K562 (cell line): ENCODE data around the gene ARHGAP24. TPM values are rescaled to one million over a fixed set of nuclear protein-coding genes. Genes with fewer than 3 reads are reported as not detected.

Experiments
- ASH1L ChIP-seq: fragments of 450-650 bp; IDR thresholded peaks from 2 replicates; pipeline ENCODE4 v1.6.1; 2018; ENCODE audit warnings: borderline replicate concordance, mild to moderate bottlenecking, low read depth; ENCODE audit not compliant: partially characterized antibody
- FOXA3 ChIP-seq, 2 experiments: fragments of 450-650 bp in 1 of 2; sonication (generic) in 1 of 2; formaldehyde crosslinking; IDR thresholded peaks in 1 of 2; conservative IDR thresholded peaks in 1 of 2; 2 replicates each; pipeline versions ENCODE4 v1.4.0 to v1.8.0; 2020 to 2022; ENCODE audit warnings: mild to moderate bottlenecking in 2 of 2, missing genetic modification reagents in 1 of 2
- FOXM1 ChIP-seq, 2 experiments: fragments of 450-650 bp in 1 of 2; sonication (generic) in 1 of 2; formaldehyde crosslinking in 1 of 2; IDR thresholded peaks; 2 replicates each; pipeline versions ENCODE4 v1.6.1 to v1.9.0; 2017 to 2022; ENCODE audit warnings: low read depth in 2 of 2, mild to moderate bottlenecking in 2 of 2, missing genetic modification reagents in 1 of 2, moderate library complexity in 1 of 2
- HNRNPUL1 ChIP-seq: fragments of 200-400 bp; formaldehyde crosslinking; IDR thresholded peaks from 2 replicates; pipeline ENCODE4 v1.6.1; 2017; ENCODE audit warnings: low read length
- KDM1A ChIP-seq, 2 experiments: fragments of 450-650 bp; IDR thresholded peaks; 2 replicates each; pipeline ENCODE4 v1.6.1; 2016; ENCODE audit warnings: mild to moderate bottlenecking in 2 of 2
- KLF6 ChIP-seq: fragments of 250-450 bp; sonication (Bioruptor Pico); IDR thresholded peaks from 2 replicates; pipeline ENCODE4 v1.4.0; 2020; ENCODE audit warnings: mild to moderate bottlenecking, moderate library complexity, borderline replicate concordance
- MAZ ChIP-seq, 2 experiments: fragments of 450-650 bp in 1 of 2; sonication (generic) in 1 of 2; formaldehyde crosslinking; IDR thresholded peaks in 1 of 2; conservative IDR thresholded peaks in 1 of 2; 2 replicates each; pipeline versions ENCODE4 v1.4.0 to v1.5.0; 2020; ENCODE audit warnings: mild to moderate bottlenecking in 1 of 2, missing genetic modification reagents in 1 of 2
- MITF ChIP-seq: IDR thresholded peaks from 2 replicates; pipeline ENCODE4 v1.6.1; 2014; ENCODE audit warnings: antibody characterized with exemption
- MTA1 ChIP-seq: fragments of 450-650 bp; IDR thresholded peaks from 2 replicates; pipeline ENCODE4 v1.6.1; 2017; ENCODE audit warnings: borderline replicate concordance
- NR2C1 ChIP-seq, 2 experiments: fragments of 450-650 bp; IDR thresholded peaks; 2 replicates each; pipeline ENCODE4 v1.6.1; 2017; ENCODE audit warnings: mild to moderate bottlenecking in 2 of 2, antibody characterized with exemption in 1 of 2, inconsistent platforms in 1 of 2, missing compliant biosample characterization in 1 of 2, missing genetic modification characterization in 1 of 2
- NR2C2 ChIP-seq, 2 experiments: fragments of 200-800 bp in 1 of 2; sonication (Bioruptor generic) in 1 of 2; sonication (generic) in 1 of 2; formaldehyde crosslinking in 1 of 2; IDR thresholded peaks; 2 replicates each; pipeline versions ENCODE4 v1.6.1 to v1.8.0; 2016 to 2022; ENCODE audit warnings: mild to moderate bottlenecking in 1 of 2, missing compliant biosample characterization in 1 of 2, missing genetic modification characterization in 1 of 2, missing genetic modification reagents in 1 of 2
- OTX1 ChIP-seq: fragments of 450-650 bp; formaldehyde crosslinking; IDR thresholded peaks from 2 replicates; pipeline ENCODE4 v1.4.0; 2022; ENCODE audit warnings: mild to moderate bottlenecking
- PHTF2 ChIP-seq: fragments of 250-450 bp; sonication (Bioruptor Pico); IDR thresholded peaks from 2 replicates; pipeline ENCODE4 v1.5.0; 2021; ENCODE audit warnings: mild to moderate bottlenecking
- POLR2G ChIP-seq: fragments of 200-400 bp; formaldehyde crosslinking; IDR thresholded peaks from 2 replicates; pipeline ENCODE4 v1.6.1; 2017; ENCODE audit warnings: low read depth, mild to moderate bottlenecking, antibody characterized with exemption, low read length, moderate library complexity
- PRMT5 ChIP-seq: sonication (generic); formaldehyde crosslinking; IDR thresholded peaks from 2 replicates; pipeline ENCODE4 v1.5.0; 2020; ENCODE audit warnings: missing genetic modification reagents
- WHSC1 ChIP-seq: IDR thresholded peaks from one replicate; pipeline ENCODE4 v1.6.1; 2012; ENCODE audit warnings: low read length, control low read depth, inconsistent platforms
- ZBTB1 ChIP-seq: sonication (generic); formaldehyde crosslinking; IDR thresholded peaks from 2 replicates; pipeline ENCODE4 v1.8.1; 2023; ENCODE audit warnings: missing genetic modification reagents, low read depth, mild to moderate bottlenecking, borderline replicate concordance
- ZNF408 ChIP-seq: fragments of 250-450 bp; sonication (Bioruptor Pico); IDR thresholded peaks from 2 replicates; pipeline ENCODE4 v1.4.0; 2020; ENCODE audit warnings: low read depth, mild to moderate bottlenecking, moderate library complexity
- ZNF583 ChIP-seq: fragments of 250-450 bp; sonication (Bioruptor Pico); IDR thresholded peaks from 2 replicates; pipeline ENCODE4 v1.4.0; 2020
- ZSCAN32 ChIP-seq: fragments of 450-650 bp; formaldehyde crosslinking; IDR thresholded peaks from 2 replicates; pipeline ENCODE4 v1.4.0; 2020; ENCODE audit warnings: mild to moderate bottlenecking, moderate library complexity
- polyA plus RNA-seq, 8 experiments: library from polyadenylated mRNA; depleted of rRNA in 4 of 8; stranded (reverse) in 5 of 8; unstranded in 3 of 8; fragments of >200 nt; fragmentation: Nextera tagmentation in 2 of 8; fragmentation: Illumina TruSeq in 1 of 8; extraction: Ambion mirVana in 2 of 8; extraction: Trizol in 1 of 8; gene quantifications; 2 replicates each; pipeline versions ENCODE4 v1.2.1 to v1.2.3, GENCODE V29; 2011 to 2014; ENCODE audit warnings: inconsistent platforms in 1 of 8, missing spikeins in 1 of 8
- total RNA-seq, 7 experiments: library from RNA; depleted of rRNA in 6 of 7; stranded (reverse); fragments of >200 nt in 6 of 7; fragmentation: Illumina TruSeq in 2 of 7; extraction: Trizol in 2 of 7; gene quantifications; 2 replicates each; pipeline versions ENCODE4 v1.2.1 to v1.2.3, GENCODE V29; 2011 to 2021; ENCODE audit warnings: low replicate concordance in 1 of 7
- TF ChIP-seq, protein P1 (sequence below): fragments of 250-450 bp; sonication (Bioruptor Pico); IDR thresholded peaks from 2 replicates; pipeline ENCODE4 v1.5.0; 2022; ENCODE audit warnings: mild to moderate bottlenecking
- TF ChIP-seq, protein P2 (sequence below): fragments of 250-450 bp; sonication (Bioruptor Pico); IDR thresholded peaks from 2 replicates; pipeline ENCODE4 v1.5.0; 2021

ARHGAP24 gene
- total and polyA plus RNA-seq, 9 of the 15 experiments (the other 6 are each of a cell fraction or from before 2014, with no cell fraction given): 8.0 to 22.6 (median 14.0) TPM

- TF ChIP-seq, protein P1, sequence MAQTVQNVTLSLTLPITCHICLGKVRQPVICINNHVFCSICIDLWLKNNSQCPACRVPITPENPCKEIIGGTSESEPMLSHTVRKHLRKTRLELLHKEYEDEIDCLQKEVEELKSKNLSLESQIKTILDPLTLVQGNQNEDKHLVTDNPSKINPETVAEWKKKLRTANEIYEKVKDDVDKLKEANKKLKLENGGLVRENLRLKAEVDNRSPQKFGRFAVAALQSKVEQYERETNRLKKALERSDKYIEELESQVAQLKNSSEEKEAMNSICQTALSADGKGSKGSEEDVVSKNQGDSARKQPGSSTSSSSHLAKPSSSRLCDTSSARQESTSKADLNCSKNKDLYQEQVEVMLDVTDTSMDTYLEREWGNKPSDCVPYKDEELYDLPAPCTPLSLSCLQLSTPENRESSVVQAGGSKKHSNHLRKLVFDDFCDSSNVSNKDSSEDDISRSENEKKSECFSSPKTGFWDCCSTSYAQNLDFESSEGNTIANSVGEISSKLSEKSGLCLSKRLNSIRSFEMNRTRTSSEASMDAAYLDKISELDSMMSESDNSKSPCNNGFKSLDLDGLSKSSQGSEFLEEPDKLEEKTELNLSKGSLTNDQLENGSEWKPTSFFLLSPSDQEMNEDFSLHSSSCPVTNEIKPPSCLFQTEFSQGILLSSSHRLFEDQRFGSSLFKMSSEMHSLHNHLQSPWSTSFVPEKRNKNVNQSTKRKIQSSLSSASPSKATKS: no peak
- TF ChIP-seq POLR2G (no peak), ASH1L (no peak), HNRNPUL1 (no peak), ZNF583 (CRISPR knock-in tag) (no peak), ZBTB1 (CRISPR knock-in tag) (no peak), KDM1A (IDR thresholded peaks at IDR 0.05) (peak in 1 of 2 experiments; percentile 10; a peak in 1 of 4 replicates), MAZ (CRISPR knock-in tag; conservative IDR thresholded peaks at IDR 0.05 in 1 of 2, IDR thresholded peaks at IDR 0.05 in 1 of 2) (peak in 1 of 2 experiments; percentile 19; a peak in 1 of 4 replicates), FOXM1 (IDR thresholded peaks at IDR 0.05; ENCODE audit: low read depth) (peak; percentile 67; the same call in 1 of the 2 replicates), FOXM1 (CRISPR knock-in tag; IDR thresholded peaks at IDR 0.05; ENCODE audit: low read depth) (no peak), ZSCAN32 (CRISPR knock-in tag) (no peak), ZNF408 (CRISPR knock-in tag) (no peak), FOXA3 (CRISPR knock-in tag; conservative IDR thresholded peaks at IDR 0.05 in 1 of 2, IDR thresholded peaks at IDR 0.05 in 1 of 2) (no peak), NR2C1 (IDR thresholded peaks at IDR 0.05) (no peak), NR2C1 (tag; IDR thresholded peaks at IDR 0.05) (0 out of 2 replicates have a peak, but pooled peaks have one; percentile 19), MTA1 (no peak), NR2C2 (CRISPR knock-in tag; IDR thresholded peaks at IDR 0.05) (no peak), NR2C2 (tag; IDR thresholded peaks at IDR 0.05) (peak; percentile 40; the same call in 1 of the 2 replicates), WHSC1 (no peak), OTX1 (CRISPR knock-in tag) (no peak), MITF (no peak), KLF6 (CRISPR knock-in tag) (no peak), PRMT5 (CRISPR knock-in tag) (no peak), PHTF2 (CRISPR knock-in tag) (no peak)
- TF ChIP-seq, protein P2, sequence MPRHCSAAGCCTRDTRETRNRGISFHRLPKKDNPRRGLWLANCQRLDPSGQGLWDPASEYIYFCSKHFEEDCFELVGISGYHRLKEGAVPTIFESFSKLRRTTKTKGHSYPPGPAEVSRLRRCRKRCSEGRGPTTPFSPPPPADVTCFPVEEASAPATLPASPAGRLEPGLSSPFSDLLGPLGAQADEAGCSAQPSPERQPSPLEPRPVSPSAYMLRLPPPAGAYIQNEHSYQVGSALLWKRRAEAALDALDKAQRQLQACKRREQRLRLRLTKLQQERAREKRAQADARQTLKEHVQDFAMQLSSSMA: no peak
These were observed 250.8 kb downstream of the ARHGAP24 start (continued) for GRCh38 chr4:85725721-85726170.
